ENCODE results near the gene RPL22. TPM values are rescaled to one million over a fixed set of nuclear protein-coding genes. Genes with fewer than 3 reads are reported as not detected.
A peak's percentile ranks its signal among the peaks of the same experiment; 100 is the strongest.

The RPL22 gene
- total RNA-seq, 2 donors from 2014 or later: 121 to 213 TPM

- Histone ChIP-seq H3K9me3 (no peaks in the 10 kb centered on the region), H3K4me3 (no peak overlapping the region), H3K27me3 (replicated peaks; ENCODE audit: insufficient read depth) (peaks cover 32% of the 10 kb centered on the region), H3K27ac (no peak overlapping the region), H3K36me3 (no peaks in the 10 kb centered on the region), H3K4me1 (replicated peaks) (peaks cover 12% of the 10 kb centered on the region)
- intact Hi-C loops (cut with DNase I): loop anchor here (5.0 kb wide), 2 partner anchors 36 to 191 kb away; partner anchors contain the start of gene RNF207
- 17% methylated on average over 20 of the region's 20 CpGs for WGBS
- DNase-seq (ENCODE audit: low spot score): no peak
- no peak for TF ChIP-seq CTCF (IDR thresholded peaks at IDR 0.05)
- no peak for TF ChIP-seq POLR2AphosphoS5 (IDR thresholded peaks at IDR 0.05)
- TF ChIP-seq POLR2A (IDR thresholded peaks at IDR 0.05): no peak
Observed at GRCh38 chr1:6243053-6243834, 43.8 kb upstream of the RPL22 start.

DNA sequence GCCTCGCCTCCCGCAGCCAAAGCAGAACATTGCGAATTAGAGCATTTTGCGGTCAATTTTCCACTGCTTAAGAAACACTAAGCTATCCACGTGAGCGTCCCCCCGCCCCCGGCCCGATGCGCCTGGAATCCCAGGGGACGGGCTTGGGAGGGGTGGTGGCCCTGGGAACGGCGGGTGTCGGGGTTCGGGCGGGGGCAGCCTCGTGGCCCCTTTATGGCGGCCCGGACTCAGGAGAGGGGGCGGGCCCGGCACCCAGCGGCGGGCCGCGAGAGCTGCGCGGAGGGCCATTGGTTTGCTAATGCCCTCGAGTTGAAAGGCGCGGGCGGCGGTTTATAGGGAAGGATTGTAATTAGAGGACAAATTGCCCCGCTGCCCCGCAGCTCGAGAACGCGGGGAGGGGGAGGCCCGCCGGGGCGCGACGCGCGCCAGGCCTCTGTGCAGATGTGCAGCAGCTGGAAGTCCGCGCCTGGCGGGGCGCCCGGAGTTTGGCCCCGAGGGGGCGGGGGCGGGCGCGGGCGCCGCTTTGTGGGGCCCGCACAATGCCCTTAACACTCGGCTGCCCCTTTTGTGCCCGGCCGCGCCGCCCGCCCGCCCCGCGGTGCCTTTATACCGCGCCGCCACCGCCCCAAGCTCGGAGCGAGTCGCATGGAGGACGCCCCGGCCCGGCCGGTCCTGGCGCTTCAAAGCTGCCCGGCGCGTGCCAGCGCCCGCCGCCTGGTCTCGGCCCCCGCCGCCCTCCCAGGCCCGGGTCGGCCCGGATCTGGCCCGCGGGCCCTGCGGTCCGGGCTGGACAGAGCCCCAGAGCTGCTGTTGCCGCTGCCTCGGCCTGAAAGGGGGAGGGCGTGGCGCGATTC, 42.7 kb upstream of the RPL22 start:
- Histone ChIP-seq H3K36me3 (no peaks in the 10 kb centered on the region), H3K27ac (no peak overlapping the region), H3K27me3 (replicated peaks; ENCODE audit: insufficient read depth) (peaks cover 32% of the 10 kb centered on the region), H3K9me3 (no peaks in the 10 kb centered on the region), H3K4me3 (peak overlapping the region in 1 of 2 donors; percentile 13), H3K4me1 (replicated peaks) (peaks cover 12% of the 10 kb centered on the region)
- no peak for DNase-seq (ENCODE audit: low spot score)
- intact Hi-C loops (cut with DNase I): loop anchor here (5.0 kb wide), 2 partner anchors 35 to 190 kb away; partner anchors contain the start of gene RNF207
- WGBS: 1% methylated on average over 76 of the region's 99 CpGs
- TF ChIP-seq CTCF (IDR thresholded peaks at IDR 0.05): no peak
- TF ChIP-seq POLR2A (IDR thresholded peaks at IDR 0.05): no peak
- TF ChIP-seq POLR2AphosphoS5 (IDR thresholded peaks at IDR 0.05): no peak

GRCh38 chr1:6241107-6241886, 41.9 kb upstream of the RPL22 start:
- intact Hi-C loops (cut with DNase I): loop anchor here (5.0 kb wide), 2 partner anchors 34 to 189 kb away; partner anchors contain the start of gene RNF207
- H3K9me3 ChIP-seq: no peaks in the 10 kb centered on the region
- H3K27ac ChIP-seq: no peak overlapping the region
- no peak for DNase-seq (ENCODE audit: low spot score)
- no peaks in the 10 kb centered on the region for H3K36me3 ChIP-seq
- H3K4me3 ChIP-seq: no peak overlapping the region
- TF ChIP-seq POLR2AphosphoS5 (IDR thresholded peaks at IDR 0.05): no peak
- no peak for TF ChIP-seq CTCF (IDR thresholded peaks at IDR 0.05)
- TF ChIP-seq POLR2A (IDR thresholded peaks at IDR 0.05): no peak
- H3K27me3 ChIP-seq (replicated peaks; ENCODE audit: insufficient read depth): peaks cover 32% of the 10 kb centered on the region
- H3K4me1 ChIP-seq (replicated peaks): peaks cover 12% of the 10 kb centered on the region
- 29% methylated on average over 33 of the region's 33 CpGs for WGBS

DNA sequence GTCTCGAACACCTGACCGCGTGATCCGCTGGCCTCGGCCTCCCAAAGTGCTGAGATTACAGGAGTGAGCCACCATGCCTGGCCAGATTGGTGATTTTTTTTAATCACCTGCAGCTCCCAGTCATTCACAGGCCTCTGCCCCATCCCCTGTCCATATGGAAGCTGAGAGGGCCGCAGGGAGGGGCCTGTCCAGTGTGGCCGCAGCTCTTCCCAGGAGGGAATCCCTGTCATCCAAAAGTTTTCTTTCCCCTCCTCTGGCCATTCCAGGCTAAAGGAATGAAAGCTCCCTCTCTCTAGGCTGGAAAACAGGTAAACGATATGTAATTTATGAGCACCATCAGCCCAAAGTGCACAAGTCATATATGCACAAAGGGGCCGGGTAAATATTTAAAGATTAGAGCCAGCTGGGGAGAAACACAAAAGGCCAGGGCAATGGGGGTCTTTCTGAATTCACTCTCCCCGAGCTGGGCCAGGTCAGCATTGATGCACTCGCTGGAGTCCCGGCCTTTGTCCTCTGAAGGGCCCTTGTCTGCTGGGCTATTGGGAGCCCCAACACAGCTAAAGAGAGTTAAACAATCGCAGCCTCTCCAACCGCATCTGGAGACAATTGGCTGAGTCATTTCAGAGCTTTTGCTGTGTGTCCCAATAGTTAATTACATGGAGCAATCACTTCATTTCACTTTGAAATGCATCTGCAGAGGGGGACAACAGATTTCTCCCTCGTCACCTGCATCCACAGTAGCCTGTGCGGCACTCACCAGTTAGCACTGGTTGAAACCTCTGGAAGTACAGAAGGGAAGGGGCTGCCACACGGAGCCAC, 40.8 kb upstream of the RPL22 start:
- Histone ChIP-seq H3K4me3 (no peak overlapping the region), H3K27me3 (replicated peaks; ENCODE audit: insufficient read depth) (peaks cover 27% of the 10 kb centered on the region), H3K36me3 (no peaks in the 10 kb centered on the region), H3K4me1 (replicated peaks) (peaks cover 7% of the 10 kb centered on the region), H3K27ac (no peak overlapping the region), H3K9me3 (no peaks in the 10 kb centered on the region)
- intact Hi-C loops (cut with DNase I): loop anchor here (5.0 kb wide), 2 partner anchors 33 to 188 kb away; partner anchors contain the start of gene RNF207
- WGBS: 65% methylated on average over 17 of the region's 17 CpGs
- DNase-seq (ENCODE audit: low spot score): no peak
- TF ChIP-seq POLR2AphosphoS5 (IDR thresholded peaks at IDR 0.05): no peak
- TF ChIP-seq CTCF (IDR thresholded peaks at IDR 0.05): no peak
- no peak for TF ChIP-seq POLR2A (IDR thresholded peaks at IDR 0.05)

Data from prostate gland (tissue), 2 donors.